ENCODE results near the gene HOXD8. TPM values are rescaled to one million over a fixed set of nuclear protein-coding genes. Genes with fewer than 3 reads are reported as not detected.

HOXD8 gene
- polyA plus RNA-seq, 4 donors: 0.89 to 7.3 (median 3.6) TPM

DNA sequence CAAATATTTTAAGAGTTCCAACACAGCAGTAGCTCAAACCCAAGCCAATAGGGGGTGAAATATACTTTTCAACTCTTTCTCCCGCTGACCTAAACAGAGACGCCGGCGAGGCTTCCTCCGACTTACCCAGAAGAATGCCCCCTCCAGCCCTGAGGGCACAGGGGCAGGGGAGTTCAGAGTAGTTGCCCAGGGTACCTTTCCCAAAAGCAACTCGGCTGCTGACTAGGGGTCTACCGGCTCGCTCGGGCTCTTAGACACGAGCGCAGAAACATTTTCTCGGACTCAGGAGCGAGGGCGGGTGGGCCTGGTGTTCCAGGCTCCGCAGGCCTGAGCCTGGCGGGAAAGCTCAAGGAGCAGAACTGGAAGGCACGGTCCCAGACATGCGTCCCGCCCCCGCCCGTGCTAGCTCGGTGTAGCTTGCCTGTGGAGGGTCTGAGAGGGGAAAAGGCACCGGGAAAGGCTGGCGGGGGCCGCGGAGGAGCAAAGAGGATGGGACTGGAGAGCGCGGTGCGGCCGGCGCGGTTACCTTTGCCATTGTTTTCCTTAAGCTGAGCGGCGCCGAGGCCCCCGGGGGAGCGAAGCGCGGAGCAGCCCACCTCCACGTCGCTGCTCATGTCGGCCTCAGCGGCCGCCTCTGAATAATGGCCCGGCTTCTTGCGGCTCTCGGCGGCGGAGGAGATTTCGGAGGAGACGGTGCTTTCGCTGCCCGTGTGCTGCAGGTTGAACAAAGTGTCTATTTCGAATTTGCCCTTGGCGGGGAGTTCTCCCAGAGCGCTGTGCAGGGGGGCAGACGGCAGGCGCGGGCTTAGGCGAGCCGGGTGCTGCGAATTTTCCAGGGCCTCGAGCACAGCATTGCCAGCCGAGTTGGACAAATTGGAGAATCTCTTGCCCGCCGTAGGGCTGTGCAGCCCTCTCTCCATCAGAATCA, 46.4 kb upstream of the HOXD8 start:
- DNase-seq: no peak
- WGBS, 3 donors: 6 to 14% (median 7%) methylated on average over 61 to 66 of the region's 66 CpGs
- Histone ChIP-seq H3K27me3 (ENCODE audit: control insufficient read depth in 3 of 3, insufficient read depth in 3 of 3, low read length in 3 of 3) (peaks cover 28 to 98% (median 84%) of the 10 kb centered on the region in 3 donors), H3K36me3 (ENCODE audit: control insufficient read depth in 3 of 3, insufficient read depth in 2 of 3, low read depth in 1 of 3, low read length in 3 of 3) (no peaks in the 10 kb centered on the region), H3K4me1 (ENCODE audit: control insufficient read depth in 3 of 3, insufficient read depth in 2 of 3, low read depth in 1 of 3, low read length in 2 of 3) (peaks cover 0 to 9% (median 4%) of the 10 kb centered on the region in 3 donors), H3K9me3 (ENCODE audit: control insufficient read depth in 2 of 2, insufficient read depth in 1 of 2, low read depth in 1 of 2, low read length in 1 of 2) (peaks cover 0 to 20% of the 10 kb centered on the region in 2 donors), H3K27ac (ENCODE audit: low read depth in 1 of 3, low read length in 2 of 3) (no peak overlapping the region), H3K4me3 (ENCODE audit: low read depth in 1 of 3, low read length in 3 of 3) (no peak overlapping the region)
- FAIRE-seq: no peak

DNA sequence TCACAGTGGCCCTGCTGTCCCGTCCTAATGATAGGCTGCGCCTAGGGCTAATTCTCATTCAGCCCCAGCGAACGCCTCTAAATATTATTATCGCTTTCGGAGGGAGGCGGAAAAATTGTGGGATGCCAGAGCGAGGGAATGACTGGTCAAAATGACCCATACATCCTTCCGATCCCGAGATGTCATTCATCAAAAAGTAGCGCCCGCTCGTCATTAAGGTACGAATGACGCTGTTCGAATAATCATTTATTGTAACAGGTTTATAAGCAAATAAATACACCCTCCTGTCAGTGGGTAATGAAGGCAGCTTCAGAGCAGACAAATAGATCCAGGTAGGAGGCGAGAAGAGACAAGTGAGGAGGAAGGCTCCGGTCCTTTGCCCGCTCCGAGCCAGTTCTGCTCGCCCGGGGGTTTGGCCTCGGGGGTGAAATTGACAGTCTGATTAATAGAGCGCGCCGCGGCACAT, 45.7 kb upstream of the HOXD8 start, which contains the start of gene EVX2:
TSS of gene EVX2 (minus strand) at position 167 of the 466 bp plus-strand sequence. CDS start 186 bp downstream, outside the sequence.
- no peak for FAIRE-seq
- WGBS, 3 donors: 11 to 17% (median 14%) methylated on average over 27 of the region's 27 CpGs
- Histone ChIP-seq H3K27ac (ENCODE audit: low read depth in 1 of 3, low read length in 2 of 3) (no peak within 1 kb of the TSS), H3K4me3 (ENCODE audit: low read depth in 1 of 3, low read length in 3 of 3) (no peak within 1 kb of the TSS), H3K9me3 (ENCODE audit: control insufficient read depth in 2 of 2, insufficient read depth in 1 of 2, low read depth in 1 of 2, low read length in 1 of 2) (peaks cover 0 to 21% of the 10 kb centered on the region in 2 donors), H3K4me1 (ENCODE audit: control insufficient read depth in 3 of 3, insufficient read depth in 2 of 3, low read depth in 1 of 3, low read length in 2 of 3) (peaks cover 0 to 11% (median 4%) of the 10 kb centered on the region in 3 donors), H3K36me3 (ENCODE audit: control insufficient read depth in 3 of 3, insufficient read depth in 2 of 3, low read depth in 1 of 3, low read length in 3 of 3) (no peaks in the 10 kb centered on the region), H3K27me3 (ENCODE audit: control insufficient read depth in 3 of 3, insufficient read depth in 3 of 3, low read length in 3 of 3) (peaks cover 28 to 98% (median 85%) of the 10 kb centered on the region in 3 donors)
- DNase-seq: no peak

DNA sequence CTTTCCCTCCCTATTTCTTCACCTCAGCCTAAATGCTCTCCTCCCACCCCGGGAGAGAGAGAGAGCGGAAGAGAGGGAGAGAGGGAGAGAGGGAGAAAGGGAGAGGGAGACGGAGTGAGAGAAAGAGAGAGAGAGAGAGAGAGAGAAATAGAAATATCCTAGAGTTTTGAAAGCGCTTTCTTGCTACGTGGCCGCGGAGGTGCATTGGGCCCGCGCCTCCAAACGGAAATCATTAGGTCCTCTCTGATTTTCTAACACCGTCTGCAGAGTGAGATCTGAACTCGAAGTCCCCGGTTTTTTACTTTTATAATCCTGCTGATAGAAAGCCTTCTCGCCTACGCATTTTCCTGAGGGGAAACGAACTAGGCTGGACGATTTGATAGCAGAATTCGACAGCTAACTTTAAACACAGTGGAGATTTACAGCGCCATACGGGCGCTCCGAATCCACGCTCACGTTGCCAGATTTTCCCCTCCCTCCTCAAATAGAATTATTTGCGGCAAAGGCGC, 44.8 kb upstream of the HOXD8 start:
- WGBS, 3 donors: 3 to 6% (median 6%) methylated on average over 26 of the region's 26 CpGs
- Histone ChIP-seq H3K4me1 (ENCODE audit: control insufficient read depth in 3 of 3, insufficient read depth in 2 of 3, low read depth in 1 of 3, low read length in 2 of 3) (peaks cover 0 to 11% (median 4%) of the 10 kb centered on the region in 3 donors), H3K27me3 (ENCODE audit: control insufficient read depth in 3 of 3, insufficient read depth in 3 of 3, low read length in 3 of 3) (peaks cover 26 to 98% (median 86%) of the 10 kb centered on the region in 3 donors), H3K36me3 (ENCODE audit: control insufficient read depth in 3 of 3, insufficient read depth in 2 of 3, low read depth in 1 of 3, low read length in 3 of 3) (no peaks in the 10 kb centered on the region), H3K27ac (ENCODE audit: low read depth in 1 of 3, low read length in 2 of 3) (no peak overlapping the region), H3K4me3 (ENCODE audit: low read depth in 1 of 3, low read length in 3 of 3) (no peak overlapping the region), H3K9me3 (ENCODE audit: control insufficient read depth in 2 of 2, insufficient read depth in 1 of 2, low read depth in 1 of 2, low read length in 1 of 2) (peaks cover 0 to 22% of the 10 kb centered on the region in 2 donors)
- DNase-seq (no peak), FAIRE-seq (no peak)

DNA sequence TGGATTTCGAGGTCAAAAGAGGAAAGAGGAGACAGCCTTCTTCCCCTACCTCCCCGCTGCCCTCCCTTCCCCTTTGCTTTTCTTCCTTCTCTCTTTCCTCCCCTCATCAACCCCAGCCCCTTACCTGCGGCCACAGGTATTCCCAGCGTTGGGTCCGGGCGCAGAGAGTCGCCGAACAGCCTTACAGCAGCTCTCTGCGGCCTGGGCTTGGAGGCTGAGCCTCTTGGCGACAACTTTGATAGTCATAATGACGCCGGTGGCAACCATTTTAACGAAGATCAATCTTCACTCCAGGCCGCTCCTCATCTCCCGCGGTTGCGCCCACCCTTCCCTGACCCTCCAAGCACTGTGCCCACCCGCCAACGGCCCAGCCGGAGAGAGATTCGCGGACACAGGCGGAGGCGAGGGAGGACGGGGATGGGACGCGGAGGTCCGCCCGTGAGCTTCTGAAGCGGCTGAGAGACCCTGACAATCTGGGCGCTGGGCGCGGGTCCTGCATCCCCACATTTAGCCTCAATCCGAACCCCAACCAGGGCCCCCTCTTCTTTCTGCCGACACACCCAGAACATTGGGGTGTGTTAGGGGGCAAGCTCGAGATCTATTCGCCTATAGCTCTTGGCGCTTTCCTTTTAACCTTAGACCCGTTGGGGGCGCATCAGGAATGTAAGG, 44.3 kb upstream of the HOXD8 start:
- Histone ChIP-seq H3K4me1 (ENCODE audit: control insufficient read depth in 3 of 3, insufficient read depth in 2 of 3, low read depth in 1 of 3, low read length in 2 of 3) (peaks cover 0 to 11% (median 2%) of the 10 kb centered on the region in 3 donors), H3K9me3 (ENCODE audit: control insufficient read depth in 2 of 2, insufficient read depth in 1 of 2, low read depth in 1 of 2, low read length in 1 of 2) (peaks cover 0 to 22% of the 10 kb centered on the region in 2 donors), H3K27me3 (ENCODE audit: control insufficient read depth in 3 of 3, insufficient read depth in 3 of 3, low read length in 3 of 3) (peaks cover 26 to 100% (median 89%) of the 10 kb centered on the region in 3 donors), H3K4me3 (ENCODE audit: low read depth in 1 of 3, low read length in 3 of 3) (no peak overlapping the region), H3K36me3 (ENCODE audit: control insufficient read depth in 3 of 3, insufficient read depth in 2 of 3, low read depth in 1 of 3, low read length in 3 of 3) (no peaks in the 10 kb centered on the region), H3K27ac (ENCODE audit: low read depth in 1 of 3, low read length in 2 of 3) (no peak overlapping the region)
- WGBS, 3 donors: 5 to 11% (median 9%) methylated on average over 40 of the region's 40 CpGs
- DNase-seq: no peak
- FAIRE-seq: no peak

DNA sequence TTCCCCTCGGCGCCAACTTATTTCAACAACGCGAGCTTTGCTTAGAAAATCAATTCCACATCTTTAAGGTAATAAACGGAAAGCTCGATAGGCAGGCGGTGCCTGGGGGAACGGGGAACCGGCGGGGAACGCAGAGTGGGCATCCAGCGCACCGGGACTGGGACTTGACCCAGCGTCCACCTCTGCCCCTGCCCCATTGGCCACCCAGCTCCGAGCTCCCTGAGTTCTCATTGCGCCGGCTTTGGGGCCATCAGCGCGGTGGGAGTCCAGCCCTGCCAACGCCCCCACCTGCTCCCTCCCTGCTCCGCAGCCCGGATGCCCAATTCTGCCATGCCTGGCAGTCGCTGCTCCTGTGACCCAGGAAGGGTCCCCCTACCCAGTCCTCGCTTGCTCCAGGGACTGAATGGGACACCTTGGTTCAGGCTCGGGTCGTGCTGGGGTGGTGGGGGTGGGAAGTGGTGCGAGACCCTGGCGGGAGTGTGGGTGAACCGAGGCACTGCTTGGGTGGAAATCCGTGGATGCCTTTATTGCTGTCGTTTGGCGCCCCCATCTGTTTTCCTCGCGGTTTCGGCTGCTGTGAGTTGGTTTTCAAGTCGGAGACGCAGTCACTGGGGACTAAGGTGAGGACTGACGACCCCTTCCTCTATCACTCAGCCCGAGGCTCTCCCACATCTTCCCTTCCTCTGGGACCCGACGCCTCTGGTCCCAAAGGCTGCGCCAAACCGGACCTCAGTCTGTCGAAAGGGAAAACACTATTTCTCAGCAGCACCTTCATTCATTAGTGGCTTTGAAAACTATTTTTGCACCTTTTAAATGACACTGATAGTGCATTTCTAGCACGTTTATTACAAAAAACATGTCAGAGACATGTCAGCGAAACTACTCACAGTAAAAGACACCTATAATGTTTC, 43.4 kb upstream of the HOXD8 start:
- DNase-seq (peak in 1 of 2 donors; percentile 56), FAIRE-seq (no peak)
- H3K4me1 ChIP-seq (ENCODE audit: control insufficient read depth in 3 of 3, insufficient read depth in 2 of 3, low read depth in 1 of 3, low read length in 2 of 3): peaks cover 0 to 11% (median 0%) of the 10 kb centered on the region in 3 donors
- H3K4me3 ChIP-seq (ENCODE audit: low read depth in 1 of 3, low read length in 3 of 3): no peak overlapping the region
- H3K36me3 ChIP-seq (ENCODE audit: control insufficient read depth in 3 of 3, insufficient read depth in 2 of 3, low read depth in 1 of 3, low read length in 3 of 3): no peaks in the 10 kb centered on the region
- peaks cover 25 to 99% (median 83%) of the 10 kb centered on the region in 3 donors for H3K27me3 ChIP-seq (ENCODE audit: control insufficient read depth in 3 of 3, insufficient read depth in 3 of 3, low read length in 3 of 3)
- peaks cover 0 to 16% of the 10 kb centered on the region in 2 donors for H3K9me3 ChIP-seq (ENCODE audit: control insufficient read depth in 2 of 2, insufficient read depth in 1 of 2, low read depth in 1 of 2, low read length in 1 of 2)
- WGBS, 3 donors: 3 to 9% (median 4%) methylated on average over 43 to 46 of the region's 46 CpGs
- no peak overlapping the region for H3K27ac ChIP-seq (ENCODE audit: low read depth in 1 of 3, low read length in 2 of 3)

DNA sequence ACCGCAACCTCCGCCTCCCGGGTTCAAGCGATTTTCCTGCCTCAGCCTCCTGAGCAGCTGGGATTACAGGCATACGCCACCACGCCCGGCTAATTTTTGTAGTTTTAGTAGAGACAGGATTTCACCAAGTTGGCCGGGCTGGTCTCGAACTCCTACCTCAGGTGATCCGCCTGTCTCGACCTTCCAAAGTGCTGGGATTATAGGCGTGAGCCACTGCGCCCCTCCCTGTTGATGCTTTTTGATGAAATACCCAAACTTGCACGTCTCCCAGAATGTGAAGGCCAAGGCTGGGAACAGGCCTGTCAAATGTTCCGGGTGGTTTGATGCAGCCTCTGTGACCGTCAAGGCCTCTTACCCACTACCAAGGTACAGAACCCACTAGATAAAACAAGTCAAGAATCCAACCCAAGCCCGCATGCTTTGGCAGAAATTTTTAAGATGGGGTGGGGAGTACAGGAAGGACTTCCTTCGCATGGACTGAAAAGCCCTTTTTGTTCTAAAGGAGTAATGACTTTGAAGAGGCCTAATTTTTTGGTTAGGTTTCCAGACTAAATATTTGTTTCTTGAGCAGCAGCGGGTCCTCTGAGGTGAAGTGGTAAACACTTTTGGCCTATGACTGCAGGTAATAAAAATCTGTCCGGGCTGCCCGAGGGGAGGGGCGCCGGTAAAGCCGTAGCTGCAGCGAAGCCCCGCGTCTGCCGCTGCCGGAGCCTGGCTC, 42.0 kb upstream of the HOXD8 start:
- Histone ChIP-seq H3K9me3 (ENCODE audit: control insufficient read depth in 2 of 2, insufficient read depth in 1 of 2, low read depth in 1 of 2, low read length in 1 of 2) (peaks cover 0 to 11% of the 10 kb centered on the region in 2 donors), H3K27me3 (ENCODE audit: control insufficient read depth in 3 of 3, insufficient read depth in 3 of 3, low read length in 3 of 3) (peaks cover 22 to 98% (median 82%) of the 10 kb centered on the region in 3 donors), H3K4me3 (ENCODE audit: low read depth in 1 of 3, low read length in 3 of 3) (no peak overlapping the region), H3K4me1 (ENCODE audit: control insufficient read depth in 3 of 3, insufficient read depth in 2 of 3, low read depth in 1 of 3, low read length in 2 of 3) (peaks cover 0 to 11% (median 0%) of the 10 kb centered on the region in 3 donors), H3K36me3 (ENCODE audit: control insufficient read depth in 3 of 3, insufficient read depth in 2 of 3, low read depth in 1 of 3, low read length in 3 of 3) (no peaks in the 10 kb centered on the region), H3K27ac (ENCODE audit: low read depth in 1 of 3, low read length in 2 of 3) (no peak overlapping the region)
- no peak for FAIRE-seq
- DNase-seq: no peak
- 29 to 35% (median 30%) methylated on average over 29 of the region's 29 CpGs for WGBS, 3 donors

Data from small intestine (tissue), 7 donors.